WTC11 (cell line): ENCODE measurements around the gene ANTXR1. TPM values are rescaled to one million over a fixed set of nuclear protein-coding genes. Genes with fewer than 3 reads are reported as not detected.

Experiments used
- ATAC-seq: fragments of 200-7000 bp; cut with Tn5 transposase; 2 replicates; pipeline ENCODE4 v1.10.0; 2021; ENCODE audit warnings: mild to moderate bottlenecking, moderate library complexity
- CTCF ChIA-PET: fragments of 300-600 bp; sonication (Branson Sonifier 250); formaldehyde crosslinking; loops from one replicate; lab custom pipeline; 2021; ENCODE audit warnings: antibody characterized with exemption; lab: Charles Lee
- POLR2A ChIA-PET: fragments of 350-600 bp; sonication (Branson Sonifier 250); formaldehyde crosslinking; loops from one replicate; lab custom pipeline; 2021; ENCODE audit warnings: antibody characterized with exemption; lab: Charles Lee
- DNase-seq: peaks from one replicate; pipeline ENCODE4 v3.0.0; 2021; ENCODE audit warnings: low spot score
- H3K27ac Mint-ChIP-seq: 2 replicates; pipeline ENCODE4 v1.8.0; 2021; ENCODE audit warnings: mixed read lengths
- H3K27me3 Mint-ChIP-seq: 2 replicates; pipeline ENCODE4 v1.8.0; 2021; ENCODE audit warnings: low read depth, mild to moderate bottlenecking, moderate library complexity, mixed read lengths
- H3K36me3 Mint-ChIP-seq: 2 replicates; pipeline ENCODE4 v1.8.0; 2021; ENCODE audit warnings: mixed read lengths
- H3K4me1 Mint-ChIP-seq: 2 replicates; pipeline ENCODE4 v1.8.0; 2022; ENCODE audit warnings: mixed read lengths
- H3K4me3 Mint-ChIP-seq: 2 replicates; pipeline ENCODE4 v1.8.0; 2021; ENCODE audit warnings: mild to moderate bottlenecking, moderate library complexity, mixed read lengths
- H3K9me3 Mint-ChIP-seq: 2 replicates; pipeline ENCODE4 v1.8.0; 2021; ENCODE audit warnings: mixed read lengths
- CREB1 ChIP-seq: sonication (generic); formaldehyde crosslinking; IDR thresholded peaks from 2 replicates; pipeline ENCODE4 v1.8.0; 2023; ENCODE audit warnings: mild to moderate bottlenecking, missing genetic modification reagents
- CREM ChIP-seq: sonication (generic); formaldehyde crosslinking; IDR thresholded peaks from 2 replicates; pipeline ENCODE4 v1.8.1; 2022; ENCODE audit warnings: mild to moderate bottlenecking, missing genetic modification reagents, moderate library complexity
- EMX1 ChIP-seq: fragments of 250-450 bp; sonication (Bioruptor Pico); IDR thresholded peaks from 2 replicates; pipeline ENCODE4 v1.8.0; 2021; ENCODE audit warnings: mild to moderate bottlenecking
- FOXK1 ChIP-seq: sonication (generic); formaldehyde crosslinking; IDR thresholded peaks from 2 replicates; pipeline ENCODE4 v1.8.0; 2022; ENCODE audit warnings: mild to moderate bottlenecking, moderate library complexity, missing genetic modification reagents
- FOXP1 ChIP-seq: sonication (generic); formaldehyde crosslinking; IDR thresholded peaks from 2 replicates; pipeline ENCODE4 v1.8.0; 2022; ENCODE audit warnings: missing genetic modification reagents, mild to moderate bottlenecking, moderate library complexity, borderline replicate concordance
- GTF2I ChIP-seq: fragments of 250-450 bp; sonication (Bioruptor Pico); conservative IDR thresholded peaks from 2 replicates; pipeline ENCODE4 v1.4.0; 2021; ENCODE audit warnings: mild to moderate bottlenecking
- IRF1 ChIP-seq: sonication (generic); formaldehyde crosslinking; IDR thresholded peaks from 2 replicates; pipeline ENCODE4 v1.8.0; 2023; ENCODE audit warnings: missing genetic modification reagents
- JUN ChIP-seq: sonication (generic); formaldehyde crosslinking; IDR thresholded peaks from 2 replicates; pipeline ENCODE4 v1.8.0; 2023; ENCODE audit warnings: mild to moderate bottlenecking, missing genetic modification reagents
- MAX ChIP-seq: sonication (generic); formaldehyde crosslinking; IDR thresholded peaks from 2 replicates; pipeline ENCODE4 v1.8.0; 2022; ENCODE audit warnings: mild to moderate bottlenecking, missing genetic modification reagents
- NR3C1 ChIP-seq: sonication (generic); formaldehyde crosslinking; conservative IDR thresholded peaks from 2 replicates; pipeline ENCODE4 v1.8.1; 2023; ENCODE audit warnings: low read depth, mild to moderate bottlenecking, missing genetic modification reagents
- OVOL2 ChIP-seq: fragments of 250-450 bp; sonication (Bioruptor Pico); IDR thresholded peaks from 2 replicates; pipeline ENCODE4 v1.9.0; 2021; ENCODE audit warnings: mild to moderate bottlenecking, borderline replicate concordance
- PREB ChIP-seq: sonication (generic); formaldehyde crosslinking; IDR thresholded peaks from 2 replicates; pipeline ENCODE4 v1.8.1; 2022; ENCODE audit warnings: mild to moderate bottlenecking, missing genetic modification reagents, moderate library complexity, borderline replicate concordance
- RELA ChIP-seq: sonication (generic); formaldehyde crosslinking; IDR thresholded peaks from 2 replicates; pipeline ENCODE4 v1.8.1; 2022; ENCODE audit warnings: missing genetic modification reagents, mild to moderate bottlenecking, borderline replicate concordance
- SMAD4 ChIP-seq: sonication (generic); formaldehyde crosslinking; IDR thresholded peaks from 2 replicates; pipeline ENCODE4 v1.8.0; 2022; ENCODE audit warnings: mild to moderate bottlenecking, missing genetic modification reagents
- SP1 ChIP-seq: sonication (generic); formaldehyde crosslinking; conservative IDR thresholded peaks from 2 replicates; pipeline ENCODE4 v1.8.1; 2022; ENCODE audit warnings: missing genetic modification reagents
- TEAD1 ChIP-seq: sonication (generic); formaldehyde crosslinking; IDR thresholded peaks from 2 replicates; pipeline ENCODE4 v1.8.0; 2022; ENCODE audit warnings: mild to moderate bottlenecking, missing genetic modification reagents
- TEAD4 ChIP-seq: sonication (generic); formaldehyde crosslinking; IDR thresholded peaks from 2 replicates; pipeline ENCODE4 v1.8.0; 2022; ENCODE audit warnings: mild to moderate bottlenecking, missing genetic modification reagents
- TP53 ChIP-seq: sonication (generic); formaldehyde crosslinking; IDR thresholded peaks from 2 replicates; pipeline ENCODE4 v1.8.1; 2023; ENCODE audit warnings: mild to moderate bottlenecking, missing genetic modification reagents
- ZNF138 ChIP-seq: sonication (generic); formaldehyde crosslinking; conservative IDR thresholded peaks from 2 replicates; pipeline ENCODE4 v1.8.1; 2022; ENCODE audit warnings: mild to moderate bottlenecking, moderate library complexity, missing genetic modification reagents
- ZNF219 ChIP-seq: sonication (generic); formaldehyde crosslinking; IDR thresholded peaks from 2 replicates; pipeline ENCODE4 v1.8.0; 2023; ENCODE audit warnings: missing genetic modification reagents, mild to moderate bottlenecking, borderline replicate concordance
- ZNF232 ChIP-seq: sonication (generic); formaldehyde crosslinking; IDR thresholded peaks from 2 replicates; pipeline ENCODE4 v1.8.0; 2022; ENCODE audit warnings: mild to moderate bottlenecking, missing genetic modification reagents
- ZNF317 ChIP-seq: sonication (generic); formaldehyde crosslinking; IDR thresholded peaks from 2 replicates; pipeline ENCODE4 v1.8.1; 2023; ENCODE audit warnings: low read depth, mild to moderate bottlenecking, moderate library complexity, missing genetic modification reagents, borderline replicate concordance
- total RNA-seq: library from RNA; stranded (reverse); gene quantifications from 3 replicates; pipeline ENCODE4 v1.2.3, GENCODE V29; 2021
- TF ChIP-seq, protein P1 (sequence below): sonication (generic); formaldehyde crosslinking; conservative IDR thresholded peaks from 2 replicates; pipeline ENCODE4 v1.8.1; 2022; ENCODE audit warnings: mild to moderate bottlenecking, missing genetic modification reagents
- TF ChIP-seq, protein P2 (sequence below): sonication (generic); formaldehyde crosslinking; IDR thresholded peaks from 2 replicates; pipeline ENCODE4 v1.8.0; 2022; ENCODE audit warnings: mild to moderate bottlenecking, missing genetic modification reagents
- TF ChIP-seq, protein P3 (sequence below): sonication (generic); formaldehyde crosslinking; IDR thresholded peaks from 2 replicates; pipeline ENCODE4 v1.8.1; 2023; ENCODE audit warnings: mild to moderate bottlenecking, missing genetic modification reagents, moderate library complexity

Gene ANTXR1
- total RNA-seq, 1 experiment from 2014 or later, result 30.0 TPM

DNA sequence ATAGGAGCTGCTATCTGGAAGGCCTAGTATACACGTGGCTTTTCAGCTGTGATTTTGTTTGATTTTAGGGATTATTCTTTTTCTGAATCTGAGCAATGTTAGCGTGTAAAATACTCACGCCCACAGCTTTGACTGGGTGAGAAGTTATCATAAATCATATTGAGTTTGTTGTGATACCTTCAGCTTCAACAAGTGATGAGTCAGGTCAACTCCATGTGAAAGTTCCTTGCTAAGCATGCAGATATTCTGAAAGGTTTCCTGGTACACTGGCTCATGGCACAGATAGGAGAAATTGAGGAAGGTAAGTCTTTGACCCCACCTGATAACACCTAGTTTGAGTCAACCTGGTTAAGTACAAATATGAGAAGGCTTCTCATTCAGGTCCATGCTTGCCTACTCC lies 38.7 kb upstream of the ANTXR1 start, which contains the start of gene GKN1:
Gene GKN1 (plus strand): TSS at position 386 of the 400 bp plus-strand sequence. CDS start 42 bp downstream, outside the sequence.
- TF ChIP-seq GTF2I (CRISPR knock-in tag) (no peak), ZNF219 (no peak), SMAD4 (CRISPR knock-in tag) (no peak), SP1 (no peak), ZNF317 (CRISPR knock-in tag) (no peak), EMX1 (CRISPR knock-in tag) (no peak), MAX (CRISPR knock-in tag) (no peak), PREB (no peak)
- TF ChIP-seq, protein P1, sequence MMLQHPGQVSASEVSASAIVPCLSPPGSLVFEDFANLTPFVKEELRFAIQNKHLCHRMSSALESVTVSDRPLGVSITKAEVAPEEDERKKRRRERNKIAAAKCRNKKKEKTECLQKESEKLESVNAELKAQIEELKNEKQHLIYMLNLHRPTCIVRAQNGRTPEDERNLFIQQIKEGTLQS (CRISPR knock-in tag), result no peak
- DNase-seq (no peak), ATAC-seq (no peak)
- Mint-ChIP-seq H3K27me3 (peaks cover 3% of the 10 kb centered on the region), H3K27ac (no peak within 1 kb of the TSS), H3K4me3 (no peak within 1 kb of the TSS), H3K4me1 (no peaks in the 10 kb centered on the region), H3K36me3 (no peaks in the 10 kb centered on the region), H3K9me3 (no peaks in the 10 kb centered on the region)
- CTCF ChIA-PET, result interaction anchor here (0.9 to 1.4 kb wide), 2 partner anchors 30 to 47 kb away, joined by 3 read pairs; no protein-coding TSS in a partner anchor
- POLR2A ChIA-PET, result no interaction called here

DNA sequence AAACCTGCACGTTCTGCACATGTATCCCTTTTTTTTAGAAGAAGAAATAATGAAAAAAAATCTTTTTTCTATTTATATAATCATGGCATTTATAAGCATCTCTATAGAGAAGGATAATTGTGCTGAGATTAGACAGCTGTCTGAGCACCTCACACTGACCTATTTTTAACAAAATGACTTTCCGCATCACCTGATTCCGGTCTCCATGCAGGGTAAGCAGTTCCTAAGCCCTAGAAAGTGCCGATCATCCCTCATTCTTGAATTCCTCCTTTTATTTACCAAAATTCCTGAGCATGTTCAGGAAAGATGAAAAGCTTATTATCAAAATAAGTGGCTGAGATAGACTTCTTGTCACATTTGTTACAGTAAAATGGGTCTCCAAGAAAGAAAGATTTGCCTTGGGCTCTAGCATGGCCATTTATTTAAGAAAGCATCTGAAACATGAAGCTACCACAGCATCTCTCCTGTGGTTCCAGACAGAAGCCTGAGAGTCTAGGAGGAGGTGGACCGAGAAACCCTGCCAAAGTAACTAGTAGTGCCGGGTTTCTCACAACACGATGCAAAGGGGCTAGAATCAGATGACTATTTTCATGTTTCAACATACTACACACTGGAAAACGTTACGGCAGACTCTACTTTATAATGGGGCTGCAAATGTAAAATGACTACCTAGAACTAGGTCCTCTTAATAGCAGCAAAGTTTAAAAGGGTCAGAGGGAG lies 37.9 kb upstream of the ANTXR1 start:
- H3K27me3 Mint-ChIP-seq, result peaks cover 3% of the 10 kb centered on the region; the same call in 1 of the 2 replicates
- H3K27ac Mint-ChIP-seq, result no peak overlapping the region
- ChIA-PET POLR2A (no interaction called here), CTCF (interaction anchor here (1.4 kb wide), 1 partner anchor 31 kb away, joined by 4 read pairs; no protein-coding TSS in a partner anchor)
- H3K9me3 Mint-ChIP-seq, result no peaks in the 10 kb centered on the region
- H3K4me1 Mint-ChIP-seq, result no peaks in the 10 kb centered on the region
- no peak overlapping the region for H3K4me3 Mint-ChIP-seq
- H3K36me3 Mint-ChIP-seq, result no peaks in the 10 kb centered on the region
- TF ChIP-seq ZNF232 (CRISPR knock-in tag) (no peak), IRF1 (CRISPR knock-in tag) (no peak), NR3C1 (CRISPR knock-in tag) (no peak), TEAD4 (CRISPR knock-in tag) (no peak), ZNF138 (CRISPR knock-in tag) (no peak), CREB1 (CRISPR knock-in tag) (no peak), FOXK1 (CRISPR knock-in tag) (no peak), TEAD1 (no peak), JUN (CRISPR knock-in tag) (no peak), EMX1 (CRISPR knock-in tag) (no peak), CREM (no peak), ZNF317 (CRISPR knock-in tag) (no peak), RELA (CRISPR knock-in tag) (no peak), TP53 (CRISPR knock-in tag) (no peak), ZNF219 (no peak), FOXP1 (no peak), OVOL2 (no peak)
- TF ChIP-seq, protein P2, sequence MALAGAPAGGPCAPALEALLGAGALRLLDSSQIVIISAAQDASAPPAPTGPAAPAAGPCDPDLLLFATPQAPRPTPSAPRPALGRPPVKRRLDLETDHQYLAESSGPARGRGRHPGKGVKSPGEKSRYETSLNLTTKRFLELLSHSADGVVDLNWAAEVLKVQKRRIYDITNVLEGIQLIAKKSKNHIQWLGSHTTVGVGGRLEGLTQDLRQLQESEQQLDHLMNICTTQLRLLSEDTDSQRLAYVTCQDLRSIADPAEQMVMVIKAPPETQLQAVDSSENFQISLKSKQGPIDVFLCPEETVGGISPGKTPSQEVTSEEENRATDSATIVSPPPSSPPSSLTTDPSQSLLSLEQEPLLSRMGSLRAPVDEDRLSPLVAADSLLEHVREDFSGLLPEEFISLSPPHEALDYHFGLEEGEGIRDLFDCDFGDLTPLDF (CRISPR knock-in tag), result no peak
- TF ChIP-seq, protein P3, sequence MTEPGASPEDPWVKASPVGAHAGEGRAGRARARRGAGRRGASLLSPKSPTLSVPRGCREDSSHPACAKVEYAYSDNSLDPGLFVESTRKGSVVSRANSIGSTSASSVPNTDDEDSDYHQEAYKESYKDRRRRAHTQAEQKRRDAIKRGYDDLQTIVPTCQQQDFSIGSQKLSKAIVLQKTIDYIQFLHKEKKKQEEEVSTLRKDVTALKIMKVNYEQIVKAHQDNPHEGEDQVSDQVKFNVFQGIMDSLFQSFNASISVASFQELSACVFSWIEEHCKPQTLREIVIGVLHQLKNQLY, result no peak
- DNase-seq, result no peak
- no peak for ATAC-seq
